ENCODE data around the gene NDUFS6. TPM values are rescaled to one million over a fixed set of nuclear protein-coding genes. Genes with fewer than 3 reads are reported as not detected.

Gene NDUFS6
- total and polyA plus RNA-seq, 2 of the 4 experiments (the other 2 are of a cell fraction) = 10.4 to 69.0 TPM

- no peak overlapping the region for H4K8ac ChIP-seq (ENCODE audit: low read depth in 2 of 2, low read length in 2 of 2)
- no peaks in the 10 kb centered on the region; the same call in 1 of the 2 replicates for H3K4me1 ChIP-seq (ENCODE audit: control insufficient read depth, insufficient read depth, low read length)
- no peak overlapping the region for H4K5ac ChIP-seq (ENCODE audit: low read depth, low read length)
- no peak overlapping the region for H3K27ac ChIP-seq (ENCODE audit: insufficient read depth, low read length)
- no peak overlapping the region for H3K23ac ChIP-seq (ENCODE audit: low read depth, low read length)
- no peak overlapping the region for H3K4ac ChIP-seq (ENCODE audit: low read depth, low read length)
- in situ Hi-C loops (cut with MboI; ENCODE audit: low sequenced_read_pairs) (no loop called here), dilution Hi-C loops (cut with HindIII; ENCODE audit: low sequenced_read_pairs, unreplicated experiment) (no loop called here), intact Hi-C loops (cut with micrococcal nuclease) (no loop called here)
- peaks cover 64% of the 10 kb centered on the region for H3K36me3 ChIP-seq (ENCODE audit: control insufficient read depth, insufficient read depth, low read length)
- H3K27me3 ChIP-seq (ENCODE audit: control insufficient read depth, insufficient read depth, low read length) = no peaks in the 10 kb centered on the region
- no peak overlapping the region for H4K91ac ChIP-seq (ENCODE audit: insufficient read depth, low read depth, low read length)
- TF ChIP-seq NFE2L2 (IDR thresholded peaks at IDR 0.05; ENCODE audit: low read depth, low read length) = no peak
- no peak for TF ChIP-seq SMC3 (IDR thresholded peaks at IDR 0.05; ENCODE audit: low read depth, low read length)
- no peak for TF ChIP-seq RAD21 (IDR thresholded peaks at IDR 0.05; ENCODE audit: low read length)
- TF ChIP-seq, protein P1, sequence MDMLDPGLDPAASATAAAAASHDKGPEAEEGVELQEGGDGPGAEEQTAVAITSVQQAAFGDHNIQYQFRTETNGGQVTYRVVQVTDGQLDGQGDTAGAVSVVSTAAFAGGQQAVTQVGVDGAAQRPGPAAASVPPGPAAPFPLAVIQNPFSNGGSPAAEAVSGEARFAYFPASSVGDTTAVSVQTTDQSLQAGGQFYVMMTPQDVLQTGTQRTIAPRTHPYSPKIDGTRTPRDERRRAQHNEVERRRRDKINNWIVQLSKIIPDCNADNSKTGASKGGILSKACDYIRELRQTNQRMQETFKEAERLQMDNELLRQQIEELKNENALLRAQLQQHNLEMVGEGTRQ (IDR thresholded peaks at IDR 0.05; ENCODE audit: low read depth, low read length) = no peak
- no peak for TF ChIP-seq RCOR1 (IDR thresholded peaks at IDR 0.05; ENCODE audit: insufficient replicate concordance, low read length)
- TF ChIP-seq MXI1 (IDR thresholded peaks at IDR 0.05; ENCODE audit: borderline replicate concordance, low read depth, low read length) = no peak
- no peak for TF ChIP-seq CHD1 (IDR thresholded peaks at IDR 0.05; ENCODE audit: low read depth, low read length)
- no peak for TF ChIP-seq MAFK (IDR thresholded peaks at IDR 0.05; ENCODE audit: low read depth, low read length)
- no peak for TF ChIP-seq CEBPB (IDR thresholded peaks at IDR 0.05; ENCODE audit: low read depth, low read length)
- POLR2A ChIA-PET (ENCODE audit: unreplicated experiment) = no interaction called here
- no peak overlapping the region for H2BK120ac ChIP-seq (ENCODE audit: low read depth, low read length)
- H2BK5ac ChIP-seq (ENCODE audit: low read depth, low read length, poor library complexity, severe bottlenecking) = no peak overlapping the region
- H3K79me1 ChIP-seq (ENCODE audit: low read depth in 1 of 2, low read length in 2 of 2) = peaks cover 36 to 72% of the 10 kb centered on the region in 2 experiments
- no TSS peak for BruUV-seq (replicated peaks)
- no peak overlapping the region for H2AK9ac ChIP-seq (replicated peaks; ENCODE audit: low read depth, low read length, poor library complexity)
- 96% methylated on average over 9 of the region's 15 CpGs; no CpG with 5 or more reads in 1 of the 2 experiments for WGBS, 2 experiments (ENCODE audit: extremely low coverage in 2 of 2, insufficient read length in 1 of 2)
- no peak overlapping the region for H3K9ac ChIP-seq (ENCODE audit: low read depth, low read length)
- no peaks in the 10 kb centered on the region for H3K9me1 ChIP-seq (ENCODE audit: insufficient read depth, low read length)
- no peak overlapping the region for H2AK5ac ChIP-seq (ENCODE audit: low read depth, low read length)
- H2AFZ ChIP-seq (replicated peaks; ENCODE audit: low read length, poor library complexity) = no peak overlapping the region
- DNase-seq (no peak), ATAC-seq (ENCODE audit: low read depth) (no peak)
- H4K20me1 ChIP-seq (ENCODE audit: insufficient read depth, low read length) = no peaks in the 10 kb centered on the region
- no peak overlapping the region for H3K18ac ChIP-seq (ENCODE audit: low read depth, low read length)
- no peak overlapping the region for H3K4me2 ChIP-seq (ENCODE audit: low read depth, low read length)
- no peak overlapping the region for H3K14ac ChIP-seq (replicated peaks; ENCODE audit: low read depth, low read length)
- H2BK20ac ChIP-seq (ENCODE audit: low read depth, low read length) = no peak overlapping the region
- H3K9me3 ChIP-seq (ENCODE audit: control insufficient read depth, insufficient read depth, low read length) = no peaks in the 10 kb centered on the region
- no peak overlapping the region for H3K56ac ChIP-seq (ENCODE audit: extremely low read depth, insufficient read depth, low read length)
- no peak overlapping the region for H3K4me3 ChIP-seq (ENCODE audit: insufficient read depth, low read depth, low read length)
- no peak overlapping the region for H2BK15ac ChIP-seq (ENCODE audit: low read depth, low read length)
- CTCF ChIA-PET = no interaction called here
Measured at GRCh38 chr5:1806199-1806598, 5.0 kb downstream of the NDUFS6 start.

Data from IMR-90 (cell line).